ENCODE measurements around the gene CRYGC.

The CRYGC gene

GRCh38 chr2:208092093-208092832 lies 37.4 kb downstream of the CRYGC start:
- DNase-seq, result no peak

- no peak for DNase-seq
Observed at GRCh38 chr2:208090420-208090819, 39.2 kb downstream of the CRYGC start.

- DNase-seq, result no peak
Observed at GRCh38 chr2:208086029-208086428, 43.6 kb downstream of the CRYGC start.

- no peak for DNase-seq
Observed at GRCh38 chr2:208083807-208084206, 45.8 kb downstream of the CRYGC start.
